Neural cell (in vitro differentiated cells): Measurements from ENCODE around the gene TNFRSF8.

Experiments
- CTCF ChIP-seq: fragments of 450-650 bp; IDR thresholded peaks from 2 replicates; pipeline ENCODE4 v1.5.1; 2014; ENCODE audit warnings: antibody characterized with exemption, mild to moderate bottlenecking, moderate library complexity; ENCODE audit not compliant: poor library complexity, severe bottlenecking
- EP300 ChIP-seq: fragments of 450-650 bp; conservative IDR thresholded peaks from 2 replicates; pipeline ENCODE4 v1.6.1; 2014; ENCODE audit warnings: antibody characterized with exemption, mild to moderate bottlenecking, moderate library complexity; ENCODE audit not compliant: poor library complexity, severe bottlenecking
- MXI1 ChIP-seq: fragments of 450-650 bp; conservative IDR thresholded peaks from 2 replicates; pipeline ENCODE4 v1.6.1; 2014; ENCODE audit warnings: antibody characterized with exemption, mild to moderate bottlenecking; ENCODE audit not compliant: poor library complexity, severe bottlenecking
- POLR2AphosphoS5 ChIP-seq: IDR thresholded peaks from 2 replicates; pipeline ENCODE4 v1.6.1; 2012

- TF ChIP-seq CTCF (no peak), POLR2AphosphoS5 (no peak), EP300 (no peak), MXI1 (no peak)
Measured at GRCh38 chr1:12085643-12086260, 22.6 kb downstream of the TNFRSF8 start.
